Ecto neural progenitor cell (in vitro differentiated cells): ENCODE measurements around the gene RBPJ.
"Not testable (repeated sequence)": the region's sequence is repeated elsewhere in the genome, so short reads cannot be mapped to it uniquely, and the experiment has no call there.

Experiments used
- DNase-seq: peaks from one replicate; pipeline ENCODE4 v3.0.0-alpha.2; 2018; ENCODE audit warnings: low spot score

Gene RBPJ

GRCh38 chr4:26302031-26302899, 18.5 kb upstream of the RBPJ start:
- no peak for DNase-seq

GRCh38 chr4:26303008-26303407, 17.8 kb upstream of the RBPJ start:
- DNase-seq, result no peak

GRCh38 chr4:26307037-26307800, 13.6 kb upstream of the RBPJ start:
- no peak for DNase-seq

- no peak for DNase-seq
These were observed 12.2 kb upstream of the RBPJ start for GRCh38 chr4:26308568-26308967.

GRCh38 chr4:26310264-26310663, 10.6 kb upstream of the RBPJ start:
- DNase-seq, result no peak

GRCh38 chr4:26311633-26312032, 9.2 kb upstream of the RBPJ start:
- DNase-seq, result no peak

GRCh38 chr4:26315316-26315932, 5.4 kb upstream of the RBPJ start:
- DNase-seq, result not testable (repeated sequence)

- no peak for DNase-seq
These were observed 3.0 kb upstream of the RBPJ start for GRCh38 chr4:26317766-26318165.

GRCh38 chr4:26319467-26319948, 1.3 kb upstream of the RBPJ start:
- peak; percentile 97 for DNase-seq

- DNase-seq, result no peak
These were observed 771 bp upstream of the RBPJ start for GRCh38 chr4:26319949-26320537.

- peak; percentile 77 for DNase-seq
These were observed 783 bp downstream of the RBPJ start for GRCh38 chr4:26321373-26322221.

GRCh38 chr4:26322346-26322745, 1.5 kb downstream of the RBPJ start:
- no peak for DNase-seq

- DNase-seq, result no peak
These were observed 3.0 kb downstream of the RBPJ start for GRCh38 chr4:26323821-26324220.

- DNase-seq, result no peak
These were observed 4.4 kb downstream of the RBPJ start for GRCh38 chr4:26325191-26325590.

GRCh38 chr4:26326791-26327190, 6.0 kb downstream of the RBPJ start:
- no peak for DNase-seq

- DNase-seq, result no peak
These were observed 9.5 kb downstream of the RBPJ start for GRCh38 chr4:26330186-26330787.

GRCh38 chr4:26330946-26331345, 10.1 kb downstream of the RBPJ start:
- DNase-seq, result no peak

GRCh38 chr4:26331380-26331950, 10.7 kb downstream of the RBPJ start:
- no peak for DNase-seq

- DNase-seq, result no peak
These were observed 13.6 kb downstream of the RBPJ start for GRCh38 chr4:26334366-26334765.

- DNase-seq, result no peak
These were observed 16.8 kb downstream of the RBPJ start for GRCh38 chr4:26337612-26338011.
